Measurements from ENCODE around the gene ZSWIM9.

DNA sequence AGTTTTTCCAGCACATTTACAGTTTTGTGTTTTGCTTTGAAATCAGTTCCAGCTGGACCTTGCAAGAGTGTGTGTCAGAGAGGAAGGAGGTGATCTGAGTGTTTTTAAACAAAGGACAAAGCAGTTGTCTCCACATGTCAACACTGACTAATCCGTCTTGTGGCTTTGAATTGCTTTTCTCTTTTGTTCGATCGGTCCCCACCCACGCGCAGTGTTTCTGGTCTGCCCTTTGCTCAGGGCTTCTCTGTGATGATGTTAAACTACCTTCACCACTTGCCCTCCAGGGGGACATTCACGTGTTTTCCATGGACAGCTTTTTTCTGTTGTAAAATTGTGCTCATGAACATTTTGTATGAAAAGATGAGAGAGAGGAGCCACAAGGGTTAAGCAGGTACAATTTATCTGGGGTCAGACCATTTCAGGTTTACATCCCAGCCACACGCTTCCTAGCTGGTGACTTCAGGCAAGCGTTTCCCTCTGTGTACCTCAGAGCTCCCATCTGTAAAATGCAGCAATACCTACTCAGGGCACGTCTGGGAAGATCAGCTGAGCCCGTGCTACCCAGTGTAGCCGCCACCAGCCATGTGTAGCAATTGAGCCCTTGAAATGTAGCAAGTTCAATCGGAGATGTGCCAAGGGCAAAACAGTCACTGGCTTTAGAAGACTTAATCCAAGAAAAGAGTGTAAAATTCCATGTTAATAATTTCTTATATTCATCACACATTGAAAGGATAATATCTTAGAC, 46.4 kb upstream of the ZSWIM9 start:
- TF ChIP-seq, protein P1, sequence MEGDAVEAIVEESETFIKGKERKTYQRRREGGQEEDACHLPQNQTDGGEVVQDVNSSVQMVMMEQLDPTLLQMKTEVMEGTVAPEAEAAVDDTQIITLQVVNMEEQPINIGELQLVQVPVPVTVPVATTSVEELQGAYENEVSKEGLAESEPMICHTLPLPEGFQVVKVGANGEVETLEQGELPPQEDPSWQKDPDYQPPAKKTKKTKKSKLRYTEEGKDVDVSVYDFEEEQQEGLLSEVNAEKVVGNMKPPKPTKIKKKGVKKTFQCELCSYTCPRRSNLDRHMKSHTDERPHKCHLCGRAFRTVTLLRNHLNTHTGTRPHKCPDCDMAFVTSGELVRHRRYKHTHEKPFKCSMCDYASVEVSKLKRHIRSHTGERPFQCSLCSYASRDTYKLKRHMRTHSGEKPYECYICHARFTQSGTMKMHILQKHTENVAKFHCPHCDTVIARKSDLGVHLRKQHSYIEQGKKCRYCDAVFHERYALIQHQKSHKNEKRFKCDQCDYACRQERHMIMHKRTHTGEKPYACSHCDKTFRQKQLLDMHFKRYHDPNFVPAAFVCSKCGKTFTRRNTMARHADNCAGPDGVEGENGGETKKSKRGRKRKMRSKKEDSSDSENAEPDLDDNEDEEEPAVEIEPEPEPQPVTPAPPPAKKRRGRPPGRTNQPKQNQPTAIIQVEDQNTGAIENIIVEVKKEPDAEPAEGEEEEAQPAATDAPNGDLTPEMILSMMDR (conservative IDR thresholded peaks at IDR 0.05; ENCODE audit: low read depth, low read length) = peak; percentile 44
- TF ChIP-seq EZH2 (IDR thresholded peaks at IDR 0.05; ENCODE audit: low read length, unreplicated experiment) = no peak

Measured in PC-3 (cell line).